GM18517 (cell line): ENCODE results near the gene PCMTD2.

ENCODE experiments used
- ATAC-seq: cut with Tn5 transposase; IDR thresholded peaks from one replicate; pipeline ENCODE4 v1.9.1; 2021; ENCODE audit warnings: mild to moderate bottlenecking, moderate library complexity; ENCODE audit not compliant: unreplicated experiment

Gene PCMTD2

DNA sequence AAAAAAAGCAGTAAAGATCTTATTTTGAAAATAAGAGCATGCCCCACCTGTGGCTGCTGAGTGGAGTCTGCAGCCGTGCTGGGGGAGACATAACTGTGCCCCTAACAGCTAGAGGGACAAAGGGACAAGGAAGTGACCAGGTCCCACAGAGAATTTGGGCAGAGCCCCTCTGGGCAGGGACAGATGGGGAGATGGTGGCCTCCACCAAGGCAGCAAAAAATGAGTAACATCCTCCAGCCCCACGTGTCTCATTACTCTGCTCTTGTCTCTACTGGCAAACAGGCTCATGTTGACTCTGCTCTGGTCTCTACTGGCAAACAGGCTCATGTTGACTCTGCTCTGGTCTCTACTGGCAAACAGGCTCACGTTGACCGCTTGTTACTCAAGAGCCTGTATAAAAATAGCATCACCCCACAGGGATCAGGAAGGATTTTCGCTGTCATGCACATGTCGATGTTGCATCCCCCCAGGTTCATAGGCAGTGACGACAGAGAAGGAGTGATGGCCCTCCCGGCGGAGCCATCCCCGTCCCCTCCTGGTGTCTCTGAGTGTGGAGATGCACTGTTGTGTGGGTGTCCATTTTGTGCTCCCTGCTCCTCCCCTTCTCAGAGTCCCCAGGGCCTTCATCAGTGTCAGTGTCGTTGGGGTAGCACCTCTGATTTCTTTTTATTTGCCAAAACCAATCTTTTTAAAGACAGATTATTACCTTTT, 17.3 kb upstream of the PCMTD2 start:
- no peak for ATAC-seq

DNA sequence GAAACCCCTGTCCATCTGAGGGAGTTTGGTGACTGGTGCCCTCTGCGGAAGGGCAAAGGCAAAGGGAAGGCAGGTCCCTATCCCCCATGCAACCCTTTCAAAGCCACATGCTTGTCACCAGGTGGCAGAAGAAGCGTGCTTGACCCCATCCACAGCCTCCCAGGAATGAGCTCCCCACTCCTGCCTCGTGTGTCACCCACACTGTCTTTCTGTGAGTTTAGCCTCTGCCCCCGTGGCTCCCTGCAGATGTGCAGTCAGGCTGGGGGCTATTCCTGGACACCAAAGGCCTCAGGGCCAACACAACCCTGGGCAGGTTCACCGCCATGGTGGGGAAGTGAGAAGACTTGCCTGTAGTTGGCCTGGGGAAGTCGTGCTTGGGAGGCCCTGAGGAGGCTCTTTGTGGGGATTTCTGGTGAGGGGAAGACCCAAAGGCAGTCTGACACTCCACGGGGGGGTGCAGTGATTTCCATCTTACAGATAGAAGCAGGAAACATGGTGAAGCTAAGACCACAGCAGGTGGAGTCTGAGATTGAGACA, 16.6 kb upstream of the PCMTD2 start:
- no peak for ATAC-seq

DNA sequence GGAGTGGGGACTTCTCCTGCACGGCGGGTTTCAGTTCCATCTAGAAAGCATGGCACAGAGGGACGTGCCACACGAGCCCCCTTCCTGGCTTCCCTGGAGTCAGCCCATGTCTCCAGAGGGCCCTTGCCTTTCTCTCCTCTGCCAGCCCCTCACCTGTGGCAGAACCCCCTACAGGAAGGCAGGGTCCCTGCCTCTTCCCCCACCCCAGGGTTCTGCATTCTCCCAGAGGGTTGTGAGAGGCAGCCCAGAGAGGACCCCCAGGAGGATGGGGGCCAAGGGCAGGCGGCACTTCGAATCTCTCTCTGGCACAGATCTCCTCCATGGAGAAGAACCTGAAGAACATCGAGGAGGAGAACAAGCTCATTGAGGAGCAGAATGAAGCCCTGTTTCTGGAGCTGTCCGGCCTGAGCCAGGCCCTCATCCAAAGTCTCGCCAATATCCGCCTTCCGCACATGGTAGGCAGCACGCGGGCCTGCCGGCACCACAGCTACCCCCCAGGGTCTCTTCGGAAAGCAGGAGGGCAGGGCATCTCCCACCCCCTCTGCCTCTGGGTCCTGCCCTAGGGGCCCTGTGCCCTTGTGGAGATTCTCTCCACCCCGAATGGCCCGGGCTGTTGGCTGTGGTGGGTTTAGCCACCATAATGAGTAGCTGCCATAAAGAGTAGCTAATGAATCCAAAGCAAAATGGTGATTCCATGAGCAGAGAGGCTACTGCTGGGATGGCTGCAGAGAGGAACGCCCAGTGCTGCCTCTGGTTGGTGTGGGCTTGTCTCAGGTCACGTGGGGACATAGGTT, 15.9 kb upstream of the PCMTD2 start:
- no peak for ATAC-seq

DNA sequence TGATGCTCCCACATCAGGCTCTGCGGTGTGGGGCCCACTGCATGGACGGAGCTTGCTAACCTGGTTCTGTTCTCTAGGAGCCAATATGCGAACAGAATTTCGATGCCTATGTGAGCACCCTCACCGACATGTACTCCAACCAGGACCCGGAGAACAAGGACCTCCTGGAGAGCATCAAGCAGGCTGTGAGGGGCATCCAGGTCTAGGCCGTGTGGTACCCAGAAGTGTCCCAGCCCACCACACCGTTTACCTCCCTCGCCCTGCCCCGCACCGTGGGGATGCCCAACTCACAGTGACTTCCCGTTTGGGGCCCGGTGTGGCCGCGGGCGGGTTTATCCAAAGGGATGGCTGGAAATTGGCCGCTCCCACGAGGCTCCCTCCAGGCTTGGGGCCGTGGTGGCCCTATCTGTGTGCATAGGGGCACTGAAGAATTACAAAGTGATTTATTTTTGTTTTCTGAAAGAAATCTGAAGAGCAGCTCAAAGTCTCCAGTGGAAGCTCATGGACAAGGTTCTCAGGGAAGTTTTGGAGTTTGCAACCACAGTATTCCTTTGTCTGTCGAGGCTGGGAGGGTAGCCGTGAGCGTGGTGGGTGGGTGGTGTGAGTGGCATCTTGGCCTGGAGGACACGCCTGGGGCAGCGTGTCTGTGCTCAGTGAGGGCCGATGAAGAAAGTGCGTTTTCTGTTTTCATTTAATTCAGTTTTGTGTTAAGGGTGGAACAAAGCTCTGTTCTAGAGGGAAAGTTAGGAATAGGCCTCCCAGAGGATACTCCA, 15.1 kb upstream of the PCMTD2 start:
- ATAC-seq, result no peak

DNA sequence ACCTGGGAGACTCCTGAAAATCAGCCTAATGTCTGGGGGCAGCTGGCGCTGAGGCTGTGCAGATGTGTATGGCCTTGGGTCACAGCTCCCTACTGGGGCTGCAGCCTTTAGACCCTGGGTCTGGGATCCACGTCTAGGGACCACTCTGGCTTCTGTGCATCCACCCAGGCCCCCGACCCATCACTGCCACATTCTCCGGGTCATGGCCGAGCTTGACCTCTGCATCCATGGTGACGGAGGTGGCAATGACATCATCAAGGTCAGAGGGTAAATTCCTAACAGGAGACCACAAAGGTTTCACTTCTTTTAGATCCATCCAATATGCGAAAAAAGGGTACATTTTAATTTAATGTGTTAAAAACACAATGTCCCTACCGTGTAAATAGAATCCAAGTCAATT, 14.5 kb upstream of the PCMTD2 start:
- ATAC-seq, result no peak

DNA sequence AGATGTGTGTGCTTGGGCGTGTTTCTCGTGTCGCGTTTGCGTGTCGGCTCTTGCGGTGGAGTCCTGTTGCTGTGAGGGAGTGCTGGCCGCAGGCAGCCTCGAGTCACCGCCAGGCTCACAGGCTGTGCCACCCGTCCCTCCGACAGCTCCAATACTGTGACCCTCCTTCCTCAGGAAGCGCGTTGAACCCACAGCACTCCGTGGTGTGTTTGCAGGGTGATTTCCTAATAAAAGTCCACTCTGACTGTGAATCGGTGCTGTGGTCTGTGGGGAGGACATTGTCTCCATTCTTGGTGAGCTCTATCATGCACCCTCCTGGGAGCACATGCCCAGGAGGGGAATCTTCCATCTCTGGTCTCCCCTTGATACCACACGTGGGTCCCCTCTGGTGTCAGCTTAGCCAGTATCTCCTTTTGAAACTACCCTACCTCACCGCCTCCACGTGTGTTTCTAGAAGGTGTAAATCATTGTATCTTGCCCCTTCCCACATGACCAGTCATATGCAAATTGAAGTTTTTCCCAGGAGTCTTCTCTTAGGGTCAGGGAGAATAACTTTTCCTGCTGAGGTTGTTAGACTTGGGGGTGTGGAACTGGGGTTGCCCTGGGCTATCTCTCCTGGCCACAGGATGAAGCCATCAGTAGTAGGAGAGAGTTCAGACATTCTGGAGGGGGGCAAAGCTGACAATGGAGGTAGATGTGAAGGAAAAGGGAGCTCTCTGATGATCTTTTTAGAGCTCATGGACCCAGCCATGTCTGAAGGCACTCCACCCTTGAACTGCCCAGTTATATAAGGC, 13.3 kb upstream of the PCMTD2 start:
- ATAC-seq, result no peak

DNA sequence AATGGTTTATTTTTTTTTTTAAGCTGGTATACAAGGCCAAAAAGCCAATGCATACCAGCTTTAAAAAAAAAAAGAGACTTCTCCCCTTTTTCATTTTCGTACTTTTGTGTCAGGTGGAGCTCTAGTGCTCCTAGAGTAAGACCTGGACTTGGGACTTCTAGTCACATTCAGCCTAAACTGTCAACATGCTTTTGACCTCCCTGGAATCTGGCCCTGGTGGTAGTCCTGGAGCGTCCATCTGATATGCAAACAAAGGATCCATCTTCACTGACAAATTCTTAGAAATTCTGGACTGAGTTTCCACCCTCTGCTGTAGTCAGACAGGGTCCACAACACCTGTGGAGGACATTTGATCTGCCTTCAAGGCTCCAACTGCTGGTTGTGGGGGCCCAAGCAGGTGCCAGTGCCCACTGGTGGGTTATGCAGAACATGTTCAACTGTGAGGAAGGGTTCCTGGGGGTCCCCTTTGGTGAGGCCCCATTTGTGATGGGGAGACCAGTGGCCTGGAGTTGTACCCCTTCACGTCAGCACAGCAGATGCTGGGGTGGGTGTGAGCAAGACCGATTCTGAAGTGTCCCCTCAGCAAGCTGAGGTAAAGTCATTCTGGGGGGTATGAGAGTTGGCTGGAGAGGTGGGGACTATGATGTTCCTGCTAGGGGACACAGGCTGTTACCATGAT, 12.6 kb upstream of the PCMTD2 start:
- no peak for ATAC-seq

DNA sequence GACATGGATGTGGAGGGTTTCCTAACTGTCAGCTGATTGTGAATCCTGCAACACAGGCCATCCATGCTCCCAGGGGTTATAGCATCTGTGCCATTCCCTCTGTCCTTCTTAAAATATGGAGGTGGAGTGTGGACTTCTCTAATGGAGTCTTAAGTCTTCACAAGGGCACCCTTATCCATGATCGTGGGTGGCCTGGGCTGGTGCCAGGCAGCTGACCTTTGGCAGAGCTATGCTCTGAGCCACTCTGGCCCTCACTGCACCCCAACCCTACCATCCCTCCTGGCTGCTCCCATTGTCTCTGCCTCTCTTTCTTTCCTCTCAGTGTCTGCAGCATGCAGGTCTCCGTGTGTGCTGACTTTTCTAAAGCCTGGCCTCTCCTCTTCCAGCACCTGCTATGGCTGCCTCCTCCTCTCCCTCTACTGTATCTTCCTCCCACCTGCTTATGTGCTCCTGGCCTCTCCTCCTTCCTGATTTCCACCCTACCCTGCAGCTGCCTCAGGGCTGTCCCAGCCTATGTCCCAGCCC, 11.2 kb upstream of the PCMTD2 start:
- no peak for ATAC-seq

DNA sequence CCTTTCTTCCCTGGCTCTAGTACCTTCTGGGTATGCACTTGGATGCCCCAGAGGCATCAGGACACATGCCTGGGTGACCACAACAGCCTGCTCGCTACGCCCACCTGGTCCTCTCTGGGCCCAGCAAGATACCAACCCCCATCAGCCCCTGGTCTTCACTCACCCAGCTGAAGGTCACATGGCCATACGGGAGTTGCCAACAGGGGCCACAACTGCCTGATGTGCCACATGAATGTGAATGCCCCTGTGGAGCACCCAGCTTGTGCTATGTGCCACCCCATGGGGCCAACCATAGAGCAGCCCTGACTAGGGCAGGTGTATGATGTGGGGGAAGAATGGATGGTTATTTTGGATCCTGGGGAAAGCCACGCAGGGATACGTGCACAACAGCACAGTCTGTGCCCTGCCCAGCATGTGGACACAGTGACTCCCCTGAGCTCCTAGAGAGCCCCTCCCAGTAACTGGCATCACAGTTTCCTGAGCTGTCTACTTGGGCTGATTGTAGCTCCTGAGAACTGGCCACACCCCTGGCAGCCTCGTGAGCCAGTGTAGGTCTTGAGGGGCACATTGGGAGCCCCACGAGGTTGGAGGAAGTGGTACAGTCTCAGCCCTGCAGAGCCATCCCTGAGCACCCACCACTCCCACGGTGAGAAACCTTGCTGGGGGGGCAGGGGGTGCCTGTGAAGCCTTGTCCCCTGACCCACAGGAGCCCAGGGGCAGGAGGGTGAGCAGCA, 10.5 kb upstream of the PCMTD2 start:
- ATAC-seq, result no peak

DNA sequence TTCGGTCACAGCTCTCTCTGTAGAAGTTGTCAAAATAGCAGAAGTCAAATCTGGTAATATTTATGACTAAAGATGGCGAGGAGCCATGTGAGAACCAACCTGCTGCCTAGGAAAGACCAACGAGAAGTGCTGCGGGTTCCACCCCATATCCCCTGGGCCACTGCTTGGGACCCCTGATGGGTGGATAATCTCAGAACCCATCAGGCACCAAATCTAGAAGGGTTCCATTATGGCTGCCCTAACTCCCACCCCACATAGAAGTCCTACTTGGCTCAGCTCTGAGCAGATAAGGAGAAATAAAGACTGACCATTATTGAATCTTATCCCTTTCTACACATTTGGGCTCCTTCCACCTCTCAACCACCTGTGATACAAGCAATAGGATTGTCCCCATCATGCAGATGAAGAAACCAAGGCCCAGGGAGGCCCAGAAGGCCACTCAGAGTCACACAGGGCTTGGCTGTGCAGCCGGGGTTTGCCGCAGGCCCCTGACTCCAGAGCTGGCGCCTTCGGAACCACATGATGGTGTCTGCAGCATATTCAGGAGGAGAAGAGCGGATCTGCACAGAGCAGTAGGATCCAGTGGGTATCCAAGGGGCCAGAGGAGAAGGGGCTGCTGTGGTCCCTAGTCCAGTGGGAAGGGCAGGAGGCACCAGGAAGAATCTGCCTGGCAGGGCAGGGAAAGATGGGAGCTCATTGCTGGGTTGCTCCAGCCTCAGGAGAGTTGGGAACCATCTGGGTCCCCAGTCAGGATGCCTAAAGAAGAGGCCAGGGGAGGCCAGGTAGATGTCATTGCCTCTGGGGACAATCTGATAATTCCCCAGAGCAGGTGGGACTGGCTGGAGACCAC, 9.6 kb upstream of the PCMTD2 start:
- ATAC-seq, result no peak

DNA sequence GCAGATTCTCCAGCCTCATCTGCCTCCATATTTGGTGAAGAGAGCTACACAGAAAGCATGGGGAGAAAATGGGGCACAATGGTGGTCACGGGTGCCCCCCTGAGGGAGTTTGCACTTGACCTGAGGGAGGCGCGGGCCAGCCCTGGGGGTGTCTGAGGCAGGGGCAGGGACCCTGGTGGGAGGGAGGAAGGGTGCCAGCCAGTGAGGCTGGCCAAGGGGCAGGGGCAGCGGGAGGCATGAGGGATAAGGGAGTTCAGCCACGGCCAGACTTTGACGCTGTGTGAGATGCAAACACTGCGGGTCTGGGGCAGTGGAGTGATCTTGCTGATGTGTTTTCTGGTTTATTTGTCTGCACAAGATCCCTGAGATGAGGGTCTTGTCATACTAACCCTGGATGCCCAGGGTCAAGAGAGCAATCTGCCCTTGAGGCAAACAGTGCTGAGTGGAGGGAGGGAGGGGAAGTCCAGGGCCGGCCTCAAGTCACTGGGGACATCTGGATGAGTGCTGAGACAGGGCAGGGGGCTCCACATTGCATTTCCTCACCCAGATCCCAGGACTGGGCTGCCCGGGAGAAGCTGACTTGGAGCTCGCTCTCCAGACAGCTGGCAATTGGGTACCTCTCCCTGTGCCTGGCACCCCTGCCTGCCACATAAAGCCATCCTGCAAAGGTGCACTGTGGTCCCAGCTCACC, 8.8 kb upstream of the PCMTD2 start:
- no peak for ATAC-seq

DNA sequence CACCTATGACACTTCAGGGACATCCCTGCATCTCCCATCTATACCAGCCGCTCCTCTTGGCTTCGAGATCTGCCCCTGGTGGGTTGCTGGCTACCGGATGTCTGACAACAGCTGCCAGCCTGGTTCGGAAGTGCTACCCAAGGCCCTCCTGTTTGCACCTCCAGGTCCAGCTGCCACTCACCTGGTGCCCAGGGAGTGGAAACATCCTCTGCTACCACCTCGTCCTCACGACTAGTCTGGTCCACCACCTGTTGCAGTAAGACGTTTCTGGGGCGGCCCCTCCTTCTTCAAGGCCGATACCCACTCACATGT, 8.3 kb upstream of the PCMTD2 start:
- no peak for ATAC-seq

DNA sequence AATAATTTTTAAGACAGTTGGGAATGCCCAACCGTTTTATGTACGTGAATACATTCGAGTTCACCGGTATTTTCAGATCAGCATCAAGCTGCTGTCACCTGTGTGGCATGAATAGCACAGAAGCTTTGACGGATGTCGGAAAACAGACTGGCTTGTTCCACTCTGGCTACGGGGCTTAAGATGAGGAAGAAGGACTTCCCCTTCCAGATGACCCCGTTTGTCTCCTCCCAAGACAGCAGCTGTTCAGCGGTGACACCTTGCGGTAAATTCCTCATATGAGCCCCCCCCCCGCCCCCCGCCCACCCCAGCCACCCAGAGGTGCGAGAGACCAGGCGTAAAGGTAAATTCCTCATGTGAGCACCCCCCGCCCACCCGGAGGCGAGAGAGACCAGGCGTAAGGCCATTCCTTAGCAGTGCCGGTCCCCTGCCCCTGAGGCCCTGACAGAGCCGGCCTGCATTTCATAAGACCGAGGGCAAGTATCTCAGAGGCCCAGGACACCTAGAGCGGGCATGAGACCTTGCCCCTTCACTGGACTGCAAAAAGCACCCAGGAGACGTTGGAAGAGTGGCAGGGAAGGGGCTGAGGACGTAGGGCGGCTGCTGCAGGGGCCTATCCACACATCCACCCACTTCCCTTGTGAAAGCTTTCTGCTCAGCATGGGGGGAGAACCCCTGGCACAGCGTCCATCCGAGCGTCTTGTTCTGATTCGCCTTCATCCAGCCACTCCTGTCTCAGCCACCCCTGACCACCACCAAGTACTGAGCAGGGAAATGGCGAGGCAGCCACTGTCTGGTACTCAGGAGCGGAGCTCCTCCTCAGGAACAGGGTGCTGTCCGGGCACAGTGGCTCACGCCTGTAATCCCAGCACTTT, 7.3 kb upstream of the PCMTD2 start:
- no peak for ATAC-seq

DNA sequence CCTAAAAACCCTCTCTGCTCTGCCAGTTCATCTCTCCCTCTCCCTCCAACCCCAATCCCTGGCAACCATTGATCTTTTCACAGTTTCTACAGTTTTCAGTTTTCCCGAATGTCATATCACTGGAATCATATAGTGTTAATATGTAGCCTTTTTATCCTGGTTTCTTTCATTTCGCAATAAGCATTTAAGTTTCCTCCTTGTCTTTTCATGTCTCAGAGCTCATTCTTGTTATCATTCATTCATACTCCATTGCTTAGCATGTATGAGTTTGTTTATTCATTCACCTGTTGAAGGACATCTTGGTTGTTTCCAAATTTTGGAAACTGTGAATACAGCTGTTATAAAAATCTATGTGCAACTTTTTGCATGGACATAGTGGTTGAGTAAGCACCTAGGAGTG, 5.5 kb upstream of the PCMTD2 start:
- no peak for ATAC-seq

DNA sequence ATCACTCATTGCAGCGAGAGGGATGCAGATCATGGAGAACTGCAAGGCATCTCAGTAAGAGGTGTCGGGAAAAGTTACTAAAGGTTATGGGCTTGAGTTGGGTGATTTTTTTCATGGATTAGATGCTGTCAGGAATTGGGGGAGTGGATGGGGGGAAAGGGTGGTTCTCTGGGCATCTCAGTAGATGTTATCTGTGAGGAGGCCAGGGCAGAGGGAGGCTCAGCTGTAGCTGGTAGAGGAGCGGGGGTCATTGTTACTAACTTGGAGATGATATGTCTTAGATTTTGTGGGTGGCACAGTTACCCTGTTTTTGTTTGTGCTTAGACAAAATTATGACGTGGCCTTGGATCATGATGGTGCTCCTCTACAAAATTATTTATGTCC, 2.6 kb upstream of the PCMTD2 start:
- no peak for ATAC-seq

DNA sequence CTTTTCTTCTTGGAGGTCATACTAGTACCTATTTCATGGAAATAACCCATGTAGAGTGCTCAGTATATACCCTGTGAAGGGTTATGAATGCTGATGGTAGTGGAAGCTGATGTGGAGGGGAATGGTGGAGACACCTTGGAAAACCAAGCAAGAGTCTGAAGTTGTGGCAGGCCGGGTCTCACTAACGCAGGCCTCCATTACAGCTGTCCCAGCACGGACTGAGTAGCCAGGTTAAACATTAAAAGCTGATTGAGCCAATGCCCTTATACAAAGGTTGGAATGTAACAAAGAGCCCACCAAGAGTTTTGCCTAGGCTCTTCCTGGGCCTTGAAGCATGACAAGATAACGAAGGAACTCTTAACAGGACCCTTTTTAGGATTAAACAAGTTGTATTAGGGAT, 2.1 kb upstream of the PCMTD2 start:
- ATAC-seq, result no peak

DNA sequence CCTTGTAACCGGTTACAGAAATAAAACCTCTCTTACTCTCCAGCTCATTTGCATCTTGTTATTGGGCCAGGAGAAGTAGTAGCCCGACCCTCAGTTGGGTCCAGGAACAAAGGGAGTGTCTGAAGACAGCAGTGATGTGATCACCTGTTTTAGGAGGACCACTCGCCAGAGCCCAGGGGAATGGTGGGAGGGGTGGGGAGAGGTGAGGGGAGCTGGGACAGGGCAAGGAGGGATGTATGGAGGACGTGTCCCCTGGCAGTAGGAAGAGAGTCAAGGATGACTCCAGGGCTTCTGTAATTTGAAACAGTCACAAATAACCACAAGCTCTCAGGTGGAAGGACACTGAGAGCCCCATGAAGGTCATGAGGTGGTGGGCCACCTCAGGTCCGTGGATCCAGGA, 1.4 kb upstream of the PCMTD2 start:
- ATAC-seq, result no peak
